ENCODE data around the gene CRAMP1.

GRCh38 chr16:1659031-1659430 lies 46.9 kb downstream of the CRAMP1 start:
- TF ChIP-seq POLR2A (IDR thresholded peaks at IDR 0.05), result no peak
- no peak for TF ChIP-seq CTCF (IDR thresholded peaks at IDR 0.05)

All from adrenal gland (tissue), 5 donors.